ENCODE measurements around the gene ZBTB18. TPM values are rescaled to one million over a fixed set of nuclear protein-coding genes. Genes with fewer than 3 reads are reported as not detected.
A peak's percentile ranks its signal among the peaks of the same experiment; 100 is the strongest.

The ZBTB18 gene
- total RNA-seq, 2 experiments from 2014 or later = 18.4 to 19.6 TPM

DNA sequence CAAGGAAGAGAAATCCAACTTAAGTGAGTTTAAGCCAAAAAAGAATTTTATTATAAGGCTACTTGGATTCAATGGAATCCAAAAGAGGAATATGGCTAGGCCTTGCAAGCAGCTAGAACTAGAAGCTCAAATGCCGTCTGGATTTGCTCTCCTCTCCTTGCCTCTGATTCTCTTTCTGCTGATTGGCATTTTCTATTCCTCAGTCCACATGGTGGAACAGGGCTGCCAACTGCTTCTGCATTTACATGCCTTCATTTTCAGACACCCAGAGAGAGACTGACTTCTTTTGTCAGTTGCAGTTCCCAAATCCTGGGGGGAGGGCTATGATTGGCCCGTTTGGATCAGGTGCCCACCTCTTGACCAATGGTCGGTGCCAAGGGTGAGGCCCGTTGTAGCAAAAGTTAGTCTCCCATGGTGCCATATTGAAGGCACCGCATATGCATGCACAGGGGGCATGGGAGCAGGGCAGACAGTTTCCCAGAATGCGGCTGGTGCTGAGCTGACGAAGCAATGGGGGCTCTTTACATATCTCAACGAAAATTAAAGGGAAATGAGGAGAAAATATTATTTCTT lies 18.3 kb downstream of the ZBTB18 start:
- POLR2A ChIA-PET = no interaction called here
- Mint-ChIP-seq H3K4me3 (no peak overlapping the region), H3K27ac (no peak overlapping the region), H3K27me3 (peaks cover 2% of the 10 kb centered on the region), H3K9me3 (no peaks in the 10 kb centered on the region), H3K4me1 (peaks cover 11% of the 10 kb centered on the region), H3K36me3 (ENCODE audit: low read depth) (no peaks in the 10 kb centered on the region)
- DNase-seq = no peak
- CTCF ChIA-PET = interaction anchor here (1.2 kb wide), 1 partner anchor 9 kb away, joined by 3 read pairs; no protein-coding TSS in a partner anchor

DNA sequence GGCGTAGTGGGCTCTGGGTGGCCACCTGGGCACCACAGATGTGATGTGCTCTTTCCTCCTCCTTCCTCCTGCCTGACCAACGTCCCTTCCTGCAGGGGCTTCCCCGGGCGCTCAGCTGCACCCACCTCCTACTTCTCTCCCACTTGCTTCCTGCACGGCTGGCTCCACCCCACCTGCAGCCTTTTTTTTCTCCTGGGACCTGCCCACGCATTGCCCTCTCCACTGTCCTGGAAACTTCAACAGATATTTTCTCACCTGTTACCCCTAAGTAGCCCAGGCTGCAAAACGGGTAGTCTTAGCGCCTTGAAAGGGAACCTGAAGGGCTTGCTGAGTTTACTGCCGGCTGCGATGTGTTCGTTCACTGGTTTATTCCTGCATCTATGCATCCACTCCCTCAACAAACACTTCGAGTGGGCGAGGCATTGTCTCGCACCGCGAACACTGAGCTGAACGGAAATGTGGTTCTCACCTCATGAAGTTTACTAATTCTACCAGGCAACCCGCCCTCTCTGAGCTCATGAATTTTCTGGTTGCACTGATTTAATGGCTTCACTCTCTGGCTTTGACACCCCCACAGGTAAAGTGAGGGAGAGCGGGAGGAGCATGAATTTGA lies 23.6 kb downstream of the ZBTB18 start:
- Mint-ChIP-seq H3K4me3 (peak overlapping the region; percentile 60), H3K9me3 (no peaks in the 10 kb centered on the region), H3K27me3 (peaks cover 2% of the 10 kb centered on the region), H3K27ac (peak overlapping the region; percentile 85), H3K4me1 (peaks cover 27% of the 10 kb centered on the region), H3K36me3 (ENCODE audit: low read depth) (no peaks in the 10 kb centered on the region)
- ChIA-PET POLR2A (interaction anchor here (0.6 kb wide), 1 partner anchor 228 kb away, joined by 3 read pairs; no protein-coding TSS in a partner anchor), CTCF (interaction anchor here (0.6 to 1.4 kb wide), 2 partner anchors 14 to 23 kb away, joined by 3 read pairs; no protein-coding TSS in a partner anchor)
- peak; percentile 73 for DNase-seq

DNA sequence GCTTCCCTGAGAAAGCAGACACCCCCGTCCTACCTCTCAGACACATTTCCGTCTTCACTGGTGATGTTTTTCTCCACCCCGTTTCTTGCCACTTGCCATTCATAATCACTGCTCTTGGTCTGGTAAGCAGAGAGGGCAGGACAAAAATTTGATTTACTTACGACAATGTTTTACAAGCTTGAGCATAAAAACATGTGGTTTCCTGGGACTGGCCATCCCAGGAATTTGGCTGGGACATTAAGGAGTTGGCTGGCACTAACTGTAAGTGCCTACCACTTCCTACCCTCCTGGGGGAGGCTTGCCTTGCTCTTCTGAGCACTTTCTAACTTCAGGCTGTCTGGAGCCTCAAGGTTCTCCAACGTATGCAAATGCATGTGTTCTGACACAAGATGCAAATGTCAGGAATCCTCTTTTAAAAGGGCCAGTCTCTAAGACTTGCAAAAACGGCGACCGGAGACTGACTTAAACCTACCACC lies 24.2 kb downstream of the ZBTB18 start:
- Mint-ChIP-seq H3K27me3 (peaks cover 2% of the 10 kb centered on the region), H3K36me3 (ENCODE audit: low read depth) (no peaks in the 10 kb centered on the region), H3K4me1 (peaks cover 27% of the 10 kb centered on the region), H3K27ac (peak overlapping the region; percentile 85), H3K4me3 (peak overlapping the region; percentile 60), H3K9me3 (no peaks in the 10 kb centered on the region)
- no peak for DNase-seq
- ChIA-PET CTCF (interaction anchor here (1.4 kb wide), 1 partner anchor 14 kb away, joined by 3 read pairs; no protein-coding TSS in a partner anchor), POLR2A (interaction anchor here (0.6 kb wide), 1 partner anchor 229 kb away, joined by 3 read pairs; no protein-coding TSS in a partner anchor)

DNA sequence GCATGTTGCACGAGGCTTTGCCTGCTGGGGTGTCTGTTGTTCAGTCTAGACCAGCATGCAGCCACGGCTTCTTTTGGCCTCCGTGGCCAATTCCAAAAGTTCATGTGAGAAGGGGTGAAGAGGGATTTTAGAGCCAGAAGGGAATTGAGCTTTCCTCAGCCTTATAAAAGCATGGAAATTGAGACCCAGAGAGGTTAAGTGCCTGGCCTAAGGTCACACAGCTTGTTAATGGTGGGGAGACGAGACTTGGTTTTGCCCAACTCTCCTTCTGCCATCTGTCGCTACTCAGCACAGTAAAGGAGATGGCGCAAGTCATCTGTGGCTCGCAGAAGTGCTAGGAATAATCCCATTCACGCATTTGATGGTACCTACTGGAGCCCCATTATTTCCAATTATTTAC lies 25.7 kb downstream of the ZBTB18 start:
- CTCF ChIA-PET = no interaction called here
- no peak for DNase-seq
- H3K4me3 Mint-ChIP-seq = no peak overlapping the region
- no peaks in the 10 kb centered on the region for H3K9me3 Mint-ChIP-seq
- POLR2A ChIA-PET = no interaction called here
- peaks cover 27% of the 10 kb centered on the region for H3K4me1 Mint-ChIP-seq
- H3K36me3 Mint-ChIP-seq (ENCODE audit: low read depth) = no peaks in the 10 kb centered on the region
- peaks cover 2% of the 10 kb centered on the region for H3K27me3 Mint-ChIP-seq
- no peak overlapping the region for H3K27ac Mint-ChIP-seq

DNA sequence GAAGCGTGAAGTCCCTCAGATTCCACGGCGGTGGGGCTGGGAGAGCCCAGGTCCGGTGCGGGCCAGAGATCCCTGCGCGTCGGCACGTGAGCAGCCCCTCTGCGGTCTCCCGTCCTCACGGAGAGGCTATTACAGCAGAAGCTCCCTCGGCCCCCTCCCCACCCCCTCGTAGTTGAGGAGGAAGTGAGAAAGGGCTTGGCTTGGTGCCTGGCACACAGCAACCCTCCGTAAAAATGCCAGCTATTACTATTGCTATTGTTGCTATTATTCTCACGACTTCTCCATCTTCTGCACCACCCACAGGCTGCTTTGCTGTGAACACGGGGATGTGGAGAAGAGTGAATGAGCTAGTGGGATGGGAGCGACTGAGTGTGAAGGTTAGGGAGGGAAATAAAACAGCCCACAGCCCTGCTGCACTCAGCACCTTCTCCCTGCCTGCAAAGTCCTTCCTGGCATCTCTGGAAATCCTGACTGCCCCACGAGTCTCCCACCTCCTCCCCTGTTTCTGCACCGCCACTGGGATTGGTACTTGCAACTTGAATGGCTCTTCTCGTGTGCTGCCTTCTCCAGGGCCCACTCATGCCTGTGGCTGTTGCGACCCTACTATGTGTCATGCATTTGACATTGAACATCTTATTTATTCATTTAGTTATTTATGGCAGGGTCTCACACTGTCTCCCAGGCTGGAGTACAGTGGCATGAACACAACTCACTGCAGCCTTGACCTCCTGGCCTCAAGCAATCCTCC lies 26.6 kb downstream of the ZBTB18 start:
- Mint-ChIP-seq H3K36me3 (ENCODE audit: low read depth) (no peaks in the 10 kb centered on the region), H3K27me3 (peaks cover 8% of the 10 kb centered on the region), H3K27ac (no peak overlapping the region), H3K4me3 (no peak overlapping the region), H3K4me1 (peaks cover 27% of the 10 kb centered on the region), H3K9me3 (no peaks in the 10 kb centered on the region)
- ChIA-PET CTCF (no interaction called here), POLR2A (no interaction called here)
- no peak for DNase-seq

DNA sequence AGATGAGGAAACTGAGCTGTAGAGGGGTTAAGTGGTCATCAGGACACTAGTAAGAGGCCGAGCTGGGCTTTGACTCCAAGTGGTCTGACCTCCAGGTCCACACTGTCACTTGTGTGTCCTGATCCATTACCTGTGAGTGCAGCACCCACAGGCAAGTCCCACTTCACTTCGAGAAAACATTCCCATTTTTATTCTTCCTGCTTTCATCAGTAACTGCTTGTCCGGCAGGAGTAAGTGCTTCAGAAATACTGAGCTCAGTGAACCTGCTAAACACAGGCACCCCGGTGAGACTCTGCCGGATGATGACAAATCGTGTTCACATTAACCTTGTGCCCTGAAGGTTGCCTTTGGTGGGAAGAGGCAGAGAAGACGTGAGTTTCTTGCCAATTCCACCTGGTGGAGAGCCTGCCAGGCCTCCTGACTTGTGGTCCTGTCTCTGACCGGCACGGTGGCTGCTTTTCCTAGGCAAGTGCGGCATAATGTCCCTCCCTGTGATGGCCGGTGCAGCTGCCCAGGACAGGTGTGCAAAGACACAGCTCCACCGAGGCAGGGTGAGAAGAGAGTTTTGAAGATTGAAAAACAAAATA lies 29.4 kb downstream of the ZBTB18 start:
- Mint-ChIP-seq H3K9me3 (no peaks in the 10 kb centered on the region), H3K27ac (no peak overlapping the region), H3K4me1 (peaks cover 8% of the 10 kb centered on the region), H3K36me3 (ENCODE audit: low read depth) (no peaks in the 10 kb centered on the region), H3K27me3 (peaks cover 21% of the 10 kb centered on the region), H3K4me3 (no peak overlapping the region)
- DNase-seq = no peak
- ChIA-PET CTCF (no interaction called here), POLR2A (no interaction called here)

DNA sequence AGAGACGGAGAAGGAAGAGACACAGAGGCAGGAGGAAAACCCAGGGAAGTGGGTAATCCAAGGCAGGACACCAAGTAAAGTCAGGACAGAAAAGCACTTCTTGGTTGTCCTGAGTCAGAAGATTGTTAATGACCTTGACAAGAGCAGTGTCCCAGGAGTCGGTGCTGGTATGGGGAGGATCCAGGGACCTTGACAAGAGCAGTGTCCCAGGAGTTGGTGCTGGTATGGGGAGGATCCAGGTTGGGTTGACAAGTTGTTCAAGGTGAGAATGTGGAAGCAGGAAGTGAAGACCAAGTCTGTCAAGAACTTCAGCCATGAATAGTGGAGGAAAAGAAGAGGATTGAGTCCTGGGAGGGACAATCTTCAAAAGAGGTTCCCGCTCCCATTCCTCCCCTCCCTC lies 31.9 kb downstream of the ZBTB18 start:
- Mint-ChIP-seq H3K27me3 (peaks cover 19% of the 10 kb centered on the region), H3K4me1 (no peaks in the 10 kb centered on the region), H3K9me3 (peaks cover 3% of the 10 kb centered on the region), H3K4me3 (no peak overlapping the region), H3K27ac (no peak overlapping the region), H3K36me3 (ENCODE audit: low read depth) (no peaks in the 10 kb centered on the region)
- CTCF ChIA-PET = interaction anchor here (1.0 kb wide), 1 partner anchor 30 kb away, joined by 4 read pairs; no protein-coding TSS in a partner anchor
- POLR2A ChIA-PET = no interaction called here
- DNase-seq = no peak

DNA sequence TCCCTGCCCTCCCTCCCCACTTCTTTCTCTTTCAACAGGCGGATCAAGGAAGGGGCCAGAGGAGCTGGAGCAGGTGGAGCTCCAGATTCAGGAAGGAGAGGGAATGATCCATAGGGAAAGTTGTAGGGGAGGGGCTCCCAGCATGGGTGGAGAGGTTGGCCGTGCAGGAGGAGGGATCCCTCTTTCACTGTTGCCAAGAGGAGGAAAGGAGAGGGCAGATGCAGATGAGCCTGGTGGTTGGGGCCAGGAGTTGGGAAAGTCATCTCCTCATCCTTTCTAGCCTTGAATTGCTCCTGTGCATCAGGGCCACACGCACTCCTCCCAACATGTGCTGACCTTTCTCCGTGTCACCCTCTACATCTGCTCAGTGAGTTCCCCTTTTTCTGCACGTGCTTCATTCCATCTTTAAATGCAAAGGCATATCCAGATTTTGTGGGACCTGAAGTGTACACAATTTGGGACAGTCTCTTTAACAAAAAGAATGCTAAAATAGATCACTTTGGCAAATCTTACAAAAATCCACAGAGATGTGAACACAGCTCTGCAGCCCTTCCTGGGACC lies 32.4 kb downstream of the ZBTB18 start:
- Mint-ChIP-seq H3K9me3 (peaks cover 3% of the 10 kb centered on the region), H3K36me3 (ENCODE audit: low read depth) (no peaks in the 10 kb centered on the region), H3K27ac (no peak overlapping the region), H3K4me1 (no peaks in the 10 kb centered on the region), H3K4me3 (no peak overlapping the region), H3K27me3 (peaks cover 19% of the 10 kb centered on the region)
- DNase-seq = no peak
- ChIA-PET CTCF (no interaction called here), POLR2A (no interaction called here)

DNA sequence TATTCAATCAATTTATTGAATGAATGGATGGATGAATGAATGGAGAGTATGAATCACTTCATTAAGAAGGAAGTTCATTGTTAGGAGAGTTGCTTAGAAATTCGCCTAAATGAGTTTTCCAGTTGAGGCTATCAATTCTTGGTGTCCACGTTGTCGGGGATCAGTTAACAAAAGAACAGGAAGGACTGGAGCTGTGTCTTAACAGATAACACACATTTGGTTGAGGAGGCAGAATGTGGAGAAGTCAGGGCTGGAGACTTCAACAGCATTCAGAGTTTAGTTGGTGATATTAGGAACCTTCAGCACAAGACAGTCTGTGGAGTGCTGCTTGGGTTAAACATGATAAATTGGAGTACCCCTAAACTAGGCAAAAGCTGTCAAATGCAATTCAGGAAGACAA lies 33.7 kb downstream of the ZBTB18 start:
- POLR2A ChIA-PET = no interaction called here
- Mint-ChIP-seq H3K9me3 (peaks cover 3% of the 10 kb centered on the region), H3K27ac (no peak overlapping the region), H3K27me3 (peaks cover 19% of the 10 kb centered on the region), H3K36me3 (ENCODE audit: low read depth) (no peaks in the 10 kb centered on the region), H3K4me1 (no peaks in the 10 kb centered on the region), H3K4me3 (no peak overlapping the region)
- CTCF ChIA-PET = no interaction called here
- no peak for DNase-seq

DNA sequence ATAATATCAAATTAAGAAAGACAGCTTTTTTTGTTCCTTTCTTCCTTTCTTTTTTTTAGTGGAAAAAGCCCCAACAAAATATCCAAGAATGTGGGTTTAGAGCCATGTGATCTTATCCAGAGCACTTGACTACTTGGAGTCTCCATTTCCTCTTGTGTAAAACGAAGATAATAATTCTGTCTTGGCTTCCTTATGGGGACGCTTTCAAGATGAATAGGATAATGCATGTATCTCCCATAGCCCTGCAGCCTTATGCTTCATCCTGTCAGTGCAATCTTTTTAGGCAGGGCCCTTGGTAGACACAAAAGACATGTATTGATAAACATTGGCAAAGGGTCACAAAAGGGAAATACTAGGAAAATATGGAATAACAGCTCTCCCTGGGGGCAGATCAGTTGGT lies 34.8 kb downstream of the ZBTB18 start:
- DNase-seq = no peak
- no peak overlapping the region for H3K4me3 Mint-ChIP-seq
- POLR2A ChIA-PET = no interaction called here
- CTCF ChIA-PET = no interaction called here
- H3K36me3 Mint-ChIP-seq (ENCODE audit: low read depth) = no peaks in the 10 kb centered on the region
- H3K4me1 Mint-ChIP-seq = no peaks in the 10 kb centered on the region
- peaks cover 3% of the 10 kb centered on the region for H3K9me3 Mint-ChIP-seq
- peaks cover 19% of the 10 kb centered on the region for H3K27me3 Mint-ChIP-seq
- H3K27ac Mint-ChIP-seq = no peak overlapping the region

DNA sequence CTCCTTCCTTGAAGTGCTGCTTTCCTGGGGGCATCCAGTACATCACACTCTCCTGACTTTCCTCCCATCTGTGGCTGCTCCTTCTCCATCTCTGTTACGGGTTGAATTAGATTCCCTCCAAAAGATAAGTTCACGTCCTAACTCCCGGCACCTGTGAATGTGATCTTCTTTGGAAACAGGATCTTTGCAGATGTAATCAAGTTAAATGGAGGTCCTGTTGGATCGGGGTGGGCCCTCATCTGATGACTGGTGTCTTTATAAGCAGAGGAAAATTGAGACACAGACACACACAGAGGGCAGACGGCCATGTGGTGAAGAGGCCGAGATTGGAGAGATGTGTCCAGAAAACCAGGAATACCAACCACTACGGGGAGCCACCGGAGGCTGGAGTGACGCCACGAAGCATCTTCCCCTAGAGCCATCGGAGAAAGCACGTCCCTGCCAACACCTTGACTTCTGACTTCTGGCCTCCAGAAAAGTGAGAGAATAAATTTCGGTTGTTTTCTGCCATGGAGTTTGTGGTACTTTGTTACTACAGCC lies 36.0 kb downstream of the ZBTB18 start:
- Mint-ChIP-seq H3K4me1 (no peaks in the 10 kb centered on the region), H3K27ac (no peak overlapping the region), H3K4me3 (no peak overlapping the region), H3K36me3 (ENCODE audit: low read depth) (no peaks in the 10 kb centered on the region), H3K9me3 (peaks cover 3% of the 10 kb centered on the region), H3K27me3 (peaks cover 18% of the 10 kb centered on the region)
- CTCF ChIA-PET = no interaction called here
- POLR2A ChIA-PET = no interaction called here
- no peak for DNase-seq

DNA sequence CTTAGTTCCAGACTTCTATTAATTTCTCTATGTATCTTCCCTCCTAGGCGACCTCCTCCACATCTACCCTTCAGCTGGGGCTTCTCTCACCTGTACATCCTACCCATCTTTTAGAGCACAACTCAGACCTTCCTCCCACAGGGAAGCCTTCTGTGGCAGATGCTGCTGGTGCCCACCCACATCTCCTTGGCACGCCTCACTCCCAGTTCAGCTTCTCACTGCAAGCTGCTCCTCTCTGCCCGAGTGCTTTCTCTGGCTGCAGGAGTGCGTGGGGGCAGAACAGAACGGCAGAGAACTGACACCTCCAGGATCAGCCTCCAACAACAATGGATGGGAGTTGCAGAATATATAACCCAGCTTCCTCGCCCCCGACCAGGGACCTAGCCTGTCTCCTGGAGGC lies 36.5 kb downstream of the ZBTB18 start:
- no peaks in the 10 kb centered on the region for H3K36me3 Mint-ChIP-seq (ENCODE audit: low read depth)
- DNase-seq = no peak
- CTCF ChIA-PET = no interaction called here
- H3K4me3 Mint-ChIP-seq = no peak overlapping the region
- H3K4me1 Mint-ChIP-seq = no peaks in the 10 kb centered on the region
- H3K27me3 Mint-ChIP-seq = peaks cover 13% of the 10 kb centered on the region
- POLR2A ChIA-PET = no interaction called here
- peaks cover 3% of the 10 kb centered on the region for H3K9me3 Mint-ChIP-seq
- no peak overlapping the region for H3K27ac Mint-ChIP-seq
